IPS-15b (cell line): ENCODE results near the gene PRMT5.
"Not testable (repeated sequence)": the region's sequence is repeated elsewhere in the genome, so short reads cannot be mapped to it uniquely, and the experiment has no call there.

ENCODE experiments used
- H3K27me3 ChIP-seq: one replicate; pipeline ENCODE4 v1.6.1; 2013; ENCODE audit warnings: low read length; ENCODE audit not compliant: control insufficient read depth, insufficient read depth
- H3K36me3 ChIP-seq: one replicate; pipeline ENCODE4 v1.6.1; 2013; ENCODE audit warnings: low read length; ENCODE audit not compliant: control insufficient read depth, insufficient read depth
- H3K4me1 ChIP-seq: one replicate; pipeline ENCODE4 v1.6.1; 2013; ENCODE audit warnings: mild to moderate bottlenecking, low read length; ENCODE audit not compliant: control insufficient read depth, insufficient read depth
- H3K4me3 ChIP-seq: one replicate; pipeline ENCODE4 v1.5.1; 2013; ENCODE audit warnings: low read depth, low read length
- H3K9ac ChIP-seq: one replicate; pipeline ENCODE4 v1.6.1; 2013; ENCODE audit warnings: low read depth, mild to moderate bottlenecking, low read length
- H3K9me3 ChIP-seq: one replicate; pipeline ENCODE4 v1.6.1; 2013; ENCODE audit warnings: mild to moderate bottlenecking, low read length; ENCODE audit not compliant: control insufficient read depth, insufficient read depth

The PRMT5 gene

GRCh38 chr14:22965916-22966782 lies 37.0 kb upstream of the PRMT5 start:
- H3K27me3 ChIP-seq, H3K9ac ChIP-seq, H3K4me3 ChIP-seq, H3K36me3 ChIP-seq, H3K4me1 ChIP-seq, H3K9me3 ChIP-seq: not testable (repeated sequence)

GRCh38 chr14:22962061-22962676 lies 33.0 kb upstream of the PRMT5 start:
- no peaks in the 10 kb centered on the region for H3K9me3 ChIP-seq
- no peaks in the 10 kb centered on the region for H3K4me1 ChIP-seq
- no peaks in the 10 kb centered on the region for H3K36me3 ChIP-seq
- no peak overlapping the region for H3K4me3 ChIP-seq
- no peak overlapping the region for H3K9ac ChIP-seq
- no peaks in the 10 kb centered on the region for H3K27me3 ChIP-seq

GRCh38 chr14:22955702-22956569 lies 26.8 kb upstream of the PRMT5 start:
- no peaks in the 10 kb centered on the region for H3K9me3 ChIP-seq
- H3K9ac ChIP-seq: peak overlapping the region; percentile 90
- peak overlapping the region; percentile 83 for H3K4me3 ChIP-seq
- H3K36me3 ChIP-seq: no peaks in the 10 kb centered on the region
- H3K4me1 ChIP-seq: peaks cover 4% of the 10 kb centered on the region
- H3K27me3 ChIP-seq: no peaks in the 10 kb centered on the region

GRCh38 chr14:22952418-22952817 lies 23.2 kb upstream of the PRMT5 start:
- H3K9me3 ChIP-seq: no peaks in the 10 kb centered on the region
- no peak overlapping the region for H3K9ac ChIP-seq
- H3K4me1 ChIP-seq: peaks cover 4% of the 10 kb centered on the region
- no peak overlapping the region for H3K4me3 ChIP-seq
- H3K27me3 ChIP-seq: no peaks in the 10 kb centered on the region
- peaks cover 3% of the 10 kb centered on the region for H3K36me3 ChIP-seq

GRCh38 chr14:22951795-22952194 lies 22.6 kb upstream of the PRMT5 start:
- H3K9ac ChIP-seq, H3K4me1 ChIP-seq, H3K9me3 ChIP-seq, H3K4me3 ChIP-seq, H3K36me3 ChIP-seq, H3K27me3 ChIP-seq: not testable (repeated sequence)

- H3K9me3 ChIP-seq: no peaks in the 10 kb centered on the region
- no peak overlapping the region for H3K9ac ChIP-seq
- no peak overlapping the region for H3K4me3 ChIP-seq
- no peaks in the 10 kb centered on the region for H3K4me1 ChIP-seq
- no peaks in the 10 kb centered on the region for H3K27me3 ChIP-seq
- peaks cover 5% of the 10 kb centered on the region for H3K36me3 ChIP-seq
Measured at GRCh38 chr14:22945642-22946041, 16.5 kb upstream of the PRMT5 start.

GRCh38 chr14:22939684-22940083 lies 10.5 kb upstream of the PRMT5 start:
- Histone ChIP-seq H3K27me3 (no peaks in the 10 kb centered on the region), H3K9ac (no peak overlapping the region), H3K4me1 (no peaks in the 10 kb centered on the region), H3K4me3 (no peak overlapping the region), H3K9me3 (no peaks in the 10 kb centered on the region), H3K36me3 (peaks cover 2% of the 10 kb centered on the region)

- H3K36me3 ChIP-seq: no peaks in the 10 kb centered on the region
- no peak overlapping the region for H3K4me3 ChIP-seq
- no peaks in the 10 kb centered on the region for H3K27me3 ChIP-seq
- H3K4me1 ChIP-seq: no peaks in the 10 kb centered on the region
- H3K9me3 ChIP-seq: no peaks in the 10 kb centered on the region
- H3K9ac ChIP-seq: no peak overlapping the region
Measured at GRCh38 chr14:22935156-22935555, 6.0 kb upstream of the PRMT5 start.

GRCh38 chr14:22932146-22932545 lies 3.0 kb upstream of the PRMT5 start:
- Histone ChIP-seq H3K4me1 (no peaks in the 10 kb centered on the region), H3K9ac (no peak overlapping the region), H3K9me3 (no peaks in the 10 kb centered on the region), H3K27me3 (no peaks in the 10 kb centered on the region), H3K4me3 (no peak overlapping the region), H3K36me3 (peaks cover 6% of the 10 kb centered on the region)

- H3K9me3 ChIP-seq: no peaks in the 10 kb centered on the region
- no peaks in the 10 kb centered on the region for H3K4me1 ChIP-seq
- no peaks in the 10 kb centered on the region for H3K27me3 ChIP-seq
- peak overlapping the region; percentile 67 for H3K9ac ChIP-seq
- peaks cover 7% of the 10 kb centered on the region for H3K36me3 ChIP-seq
- peak overlapping the region; percentile 89 for H3K4me3 ChIP-seq
Measured at GRCh38 chr14:22929961-22930364, 787 bp upstream of the PRMT5 start.

GRCh38 chr14:22928237-22929103 lies 706 bp downstream of the PRMT5 start:
- Histone ChIP-seq H3K27me3 (no peaks in the 10 kb centered on the region), H3K9ac (peak overlapping the region; percentile 87), H3K9me3 (no peaks in the 10 kb centered on the region), H3K4me3 (peak overlapping the region; percentile 89), H3K36me3 (peaks cover 19% of the 10 kb centered on the region), H3K4me1 (no peaks in the 10 kb centered on the region)
